Gastroesophageal sphincter (tissue), 4 donors: ENCODE measurements around the gene IRF2. TPM values are rescaled to one million over a fixed set of nuclear protein-coding genes. Genes with fewer than 3 reads are reported as not detected.

Experiments
- ATAC-seq: fragments of 150-250 bp; one replicate; pipeline ENCODE4 v1.9.1; 2016; ENCODE audit warnings: mild to moderate bottlenecking, moderate library complexity
- H3K27ac ChIP-seq, 4 donors: fragments of 200-600 bp; sonication (generic) in 3 of 4; 1 replicate in 3 of 4; 2 replicates in 1 of 4; pipeline ENCODE4 v1.5.1; 2016 to 2019
- H3K27me3 ChIP-seq: fragments of 200-600 bp; sonication (generic); one replicate; pipeline ENCODE4 v1.5.1; 2019
- H3K36me3 ChIP-seq, 2 donors: fragments of 200-600 bp; sonication (generic); one replicate each; pipeline ENCODE4 v1.5.1; 2019; ENCODE audit warnings: control low read depth in 1 of 2
- H3K4me1 ChIP-seq, 3 donors: fragments of 200-600 bp; sonication (generic); 1 replicate in 2 of 3; 2 replicates in 1 of 3; pipeline ENCODE4 v1.5.1; 2016 to 2019; ENCODE audit warnings: control low read depth in 2 of 3
- H3K4me3 ChIP-seq, 2 donors: fragments of 200-600 bp; sonication (generic); one replicate each; pipeline ENCODE4 v1.5.1; 2019; ENCODE audit warnings: mild to moderate bottlenecking in 1 of 2, moderate library complexity in 1 of 2
- H3K9me3 ChIP-seq, 3 donors: fragments of 200-600 bp; sonication (generic); one replicate each; pipeline ENCODE4 v1.5.1; 2017 to 2019; ENCODE audit warnings: control low read depth in 2 of 3
- EP300 ChIP-seq: sonication (generic); formaldehyde crosslinking; IDR thresholded peaks from one replicate; pipeline ENCODE4 v1.6.1; 2017; ENCODE audit warnings: antibody characterized with exemption, mild to moderate bottlenecking
- POLR2A ChIP-seq, 2 donors: fragments of 450-650 bp; IDR thresholded peaks; one replicate each; pipeline ENCODE4 v1.6.1; 2017; ENCODE audit warnings: antibody characterized with exemption in 2 of 2, mild to moderate bottlenecking in 2 of 2, moderate library complexity in 1 of 2
- POLR2AphosphoS5 ChIP-seq: sonication (generic); formaldehyde crosslinking; IDR thresholded peaks from one replicate; pipeline ENCODE4 v1.6.1; 2017; ENCODE audit warnings: antibody characterized with exemption
- whole genome bisulfite sequencing, 2 donors: methylation state at CpG; one replicate each; pipeline ENCODE4 v1.1.5; 2018; ENCODE audit warnings: low coverage in 1 of 2; 5-methylcytosine and 5-hydroxymethylcytosine counted together
- total RNA-seq, 4 donors: library from RNA; depleted of rRNA; stranded (reverse); fragments of >200 nt; gene quantifications; one replicate each; pipeline ENCODE4 v1.1.0, GENCODE V29; 2016
- TF ChIP-seq, protein P1 (sequence below), 4 experiments: fragments of 200-600 bp in 2 of 4; fragments of 450-650 bp in 2 of 4; sonication (generic) in 1 of 4; IDR thresholded peaks; one replicate each; pipeline ENCODE4 v1.5.1; 2017 to 2019; ENCODE audit warnings: antibody characterized with exemption in 4 of 4, mild to moderate bottlenecking in 2 of 4, moderate library complexity in 2 of 4

Gene IRF2
- total RNA-seq, 4 donors from 2014 or later: 34.1 to 41.7 (median 35.4) TPM

DNA sequence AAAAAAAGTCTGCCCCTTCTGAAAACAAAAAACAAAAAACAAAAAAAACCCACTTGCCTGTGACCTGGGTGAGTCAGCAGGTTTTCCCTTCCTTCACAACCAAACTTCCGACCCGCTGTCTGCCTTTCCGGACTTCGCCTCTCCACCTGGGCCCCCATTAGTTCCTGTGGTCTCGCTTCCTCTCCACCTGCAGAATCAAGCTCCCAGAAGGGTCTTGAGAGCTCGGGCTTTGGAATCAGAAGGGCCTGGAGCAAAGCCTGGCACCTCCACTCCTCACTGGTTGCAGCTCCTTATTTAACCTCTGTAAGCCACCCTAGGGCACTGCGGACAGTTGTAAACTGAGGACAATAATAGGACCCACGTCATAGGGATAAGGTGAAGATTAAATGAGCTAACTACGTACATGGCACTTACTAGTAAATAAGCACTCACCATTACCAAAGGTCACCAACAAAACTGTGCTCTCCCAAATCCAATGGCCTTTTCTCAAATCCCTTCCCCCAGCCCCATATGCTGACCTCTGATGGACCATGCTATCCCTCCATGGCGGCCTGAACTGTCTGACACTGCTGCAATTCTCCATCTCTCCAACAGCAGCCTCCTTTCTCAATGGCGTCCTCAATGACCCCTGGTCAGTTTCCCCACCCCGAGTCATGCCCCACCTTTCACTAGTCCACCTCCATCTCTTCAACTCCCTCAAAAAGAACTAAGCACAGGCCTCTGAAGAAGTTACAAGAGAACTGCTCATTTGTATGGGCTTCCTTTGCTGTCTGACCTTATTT is 64.2 kb downstream of the IRF2 start:
- Histone ChIP-seq H3K27ac (no peak overlapping the region), H3K4me1 (peaks cover 0 to 59% (median 21%) of the 10 kb centered on the region in 3 donors), H3K9me3 (no peaks in the 10 kb centered on the region), H3K27me3 (no peaks in the 10 kb centered on the region), H3K36me3 (peaks cover 0 to 88% of the 10 kb centered on the region in 2 donors), H3K4me3 (no peak overlapping the region)
- 90 to 99% methylated on average over 4 to 9 of the region's 12 CpGs for WGBS, 2 donors
- ATAC-seq: no peak
- TF ChIP-seq, protein P1, sequence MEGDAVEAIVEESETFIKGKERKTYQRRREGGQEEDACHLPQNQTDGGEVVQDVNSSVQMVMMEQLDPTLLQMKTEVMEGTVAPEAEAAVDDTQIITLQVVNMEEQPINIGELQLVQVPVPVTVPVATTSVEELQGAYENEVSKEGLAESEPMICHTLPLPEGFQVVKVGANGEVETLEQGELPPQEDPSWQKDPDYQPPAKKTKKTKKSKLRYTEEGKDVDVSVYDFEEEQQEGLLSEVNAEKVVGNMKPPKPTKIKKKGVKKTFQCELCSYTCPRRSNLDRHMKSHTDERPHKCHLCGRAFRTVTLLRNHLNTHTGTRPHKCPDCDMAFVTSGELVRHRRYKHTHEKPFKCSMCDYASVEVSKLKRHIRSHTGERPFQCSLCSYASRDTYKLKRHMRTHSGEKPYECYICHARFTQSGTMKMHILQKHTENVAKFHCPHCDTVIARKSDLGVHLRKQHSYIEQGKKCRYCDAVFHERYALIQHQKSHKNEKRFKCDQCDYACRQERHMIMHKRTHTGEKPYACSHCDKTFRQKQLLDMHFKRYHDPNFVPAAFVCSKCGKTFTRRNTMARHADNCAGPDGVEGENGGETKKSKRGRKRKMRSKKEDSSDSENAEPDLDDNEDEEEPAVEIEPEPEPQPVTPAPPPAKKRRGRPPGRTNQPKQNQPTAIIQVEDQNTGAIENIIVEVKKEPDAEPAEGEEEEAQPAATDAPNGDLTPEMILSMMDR (IDR thresholded peaks at IDR 0.05): no peak
- TF ChIP-seq EP300 (no peak), POLR2A (IDR thresholded peaks at IDR 0.05) (no peak), POLR2AphosphoS5 (no peak)

DNA sequence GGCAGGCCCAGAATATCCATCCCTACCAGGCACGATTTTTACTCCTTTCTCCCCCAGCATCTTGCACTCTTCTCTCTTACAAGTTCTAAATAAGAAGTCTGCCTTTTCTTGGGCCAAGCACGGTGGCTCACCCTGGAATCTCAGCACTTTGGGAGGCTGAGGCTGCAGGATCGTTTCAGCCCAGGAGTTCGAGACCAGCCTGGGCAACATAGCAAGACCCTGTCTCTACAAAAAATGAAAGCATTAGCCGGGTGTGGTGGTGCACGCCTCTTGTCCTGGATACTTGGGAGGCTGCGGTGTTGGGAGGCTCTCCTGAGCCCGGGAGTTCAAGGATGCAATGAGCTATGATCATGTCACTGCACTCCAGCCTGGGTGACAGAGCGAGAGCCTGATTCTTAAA is 64.8 kb downstream of the IRF2 start:
- TF ChIP-seq POLR2A (IDR thresholded peaks at IDR 0.05) (no peak), EP300 (no peak), POLR2AphosphoS5 (no peak)
- TF ChIP-seq, protein P1 (IDR thresholded peaks at IDR 0.05): no peak
- H3K36me3 ChIP-seq: peaks cover 0 to 89% of the 10 kb centered on the region in 2 donors
- ATAC-seq: no peak
- 86% methylated on average over 8 of the region's 9 CpGs; no CpG with 5 or more reads in 1 of the 2 donors for WGBS, 2 donors
- peaks cover 0 to 59% (median 21%) of the 10 kb centered on the region in 3 donors for H3K4me1 ChIP-seq
- no peak overlapping the region for H3K4me3 ChIP-seq
- no peaks in the 10 kb centered on the region for H3K27me3 ChIP-seq
- H3K9me3 ChIP-seq: no peaks in the 10 kb centered on the region
- H3K27ac ChIP-seq: no peak overlapping the region

DNA sequence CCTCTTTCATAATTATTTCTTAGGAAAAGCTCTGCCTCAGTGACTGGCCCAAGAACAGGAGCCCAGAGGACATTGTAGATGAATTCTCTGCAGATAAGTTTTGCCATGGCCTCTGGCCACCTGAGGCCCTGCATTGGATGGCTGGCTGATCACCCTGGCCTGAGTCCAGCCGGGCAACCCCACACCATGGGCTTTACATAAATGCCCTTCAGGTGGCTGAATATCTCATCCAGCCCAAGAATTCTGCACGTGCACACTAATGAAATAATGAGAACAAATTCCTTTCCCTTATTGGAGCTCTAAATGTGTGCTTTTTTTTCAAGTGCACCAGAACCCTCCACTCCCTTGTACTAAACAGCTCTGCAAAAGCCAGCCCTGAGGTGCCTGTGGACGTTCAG is 65.7 kb downstream of the IRF2 start:
- H3K9me3 ChIP-seq: no peaks in the 10 kb centered on the region
- ATAC-seq: no peak
- peaks cover 0 to 50% (median 19%) of the 10 kb centered on the region in 3 donors for H3K4me1 ChIP-seq
- no peak overlapping the region for H3K4me3 ChIP-seq
- H3K36me3 ChIP-seq: peaks cover 0 to 89% of the 10 kb centered on the region in 2 donors
- peak overlapping the region in 2 of 4 donors; percentile 11 to 56 for H3K27ac ChIP-seq
- TF ChIP-seq, protein P1 (IDR thresholded peaks at IDR 0.05): no peak
- TF ChIP-seq POLR2AphosphoS5 (no peak), EP300 (no peak), POLR2A (IDR thresholded peaks at IDR 0.05) (no peak)
- no peaks in the 10 kb centered on the region for H3K27me3 ChIP-seq
- WGBS, 2 donors: no CpG with 5 or more reads among the region's 3 CpGs

DNA sequence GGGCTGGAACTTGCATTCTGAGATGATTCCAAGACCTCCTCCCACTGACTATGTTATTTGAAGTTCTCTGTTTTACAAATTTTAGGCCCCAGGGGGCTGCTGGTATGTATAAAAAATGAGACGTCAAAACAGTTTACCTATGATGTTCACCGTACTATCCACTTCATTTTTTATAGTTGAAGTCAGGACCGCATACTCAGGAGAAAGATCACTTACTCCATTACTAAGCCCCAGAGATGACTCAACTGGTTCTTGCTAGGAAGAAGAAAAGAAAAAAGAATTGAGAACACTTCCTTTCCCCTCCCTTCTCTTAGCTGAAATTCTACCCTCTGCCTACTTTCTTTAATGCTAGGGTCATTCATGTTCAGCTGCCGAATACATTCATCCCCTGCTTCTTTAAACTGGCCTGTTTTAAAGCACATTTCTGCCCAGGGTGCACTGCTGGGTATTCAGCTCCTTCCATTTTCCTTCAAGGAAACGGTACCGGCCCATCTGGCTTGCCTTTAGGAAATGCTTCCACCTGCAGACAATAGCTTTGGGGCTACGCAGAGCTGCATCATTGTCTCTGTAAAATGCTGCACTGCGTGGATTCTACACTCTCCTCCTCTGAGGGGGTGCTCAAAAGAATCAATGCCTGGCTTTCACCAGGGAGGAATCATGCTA is 66.2 kb downstream of the IRF2 start:
- peaks cover 0 to 92% of the 10 kb centered on the region in 2 donors for H3K36me3 ChIP-seq
- ATAC-seq: no peak
- peaks cover 0 to 45% (median 18%) of the 10 kb centered on the region in 3 donors for H3K4me1 ChIP-seq
- H3K9me3 ChIP-seq: no peaks in the 10 kb centered on the region
- H3K27me3 ChIP-seq: no peaks in the 10 kb centered on the region
- TF ChIP-seq, protein P1 (IDR thresholded peaks at IDR 0.05): no peak
- no peak for TF ChIP-seq POLR2A (IDR thresholded peaks at IDR 0.05)
- TF ChIP-seq EP300: no peak
- TF ChIP-seq POLR2AphosphoS5: no peak
- H3K4me3 ChIP-seq: no peak overlapping the region
- peak overlapping the region in 3 of 4 donors; percentile 53 to 63 (median 56) for H3K27ac ChIP-seq
- 27 to 50% methylated on average over 4 to 8 of the region's 8 CpGs for WGBS, 2 donors
